Osteocyte (in vitro differentiated cells): ENCODE results near the gene TMEM92. TPM values are rescaled to one million over a fixed set of nuclear protein-coding genes. Genes with fewer than 3 reads are reported as not detected.

Source experiments
- DNase-seq: peaks from one replicate; pipeline ENCODE4 v3.0.0; 2021; ENCODE audit warnings: mixed read lengths; ENCODE audit not compliant: unreplicated experiment; ENCODE audit errors: extremely low spot score
- H3K27ac Mint-ChIP-seq: one replicate; pipeline ENCODE4 v1.8.0; 2021; ENCODE audit warnings: mild to moderate bottlenecking, mixed read lengths; ENCODE audit not compliant: unreplicated experiment
- H3K27me3 Mint-ChIP-seq: one replicate; pipeline ENCODE4 v1.8.0; 2021; ENCODE audit warnings: mixed read lengths; ENCODE audit not compliant: unreplicated experiment
- H3K36me3 Mint-ChIP-seq: one replicate; pipeline ENCODE4 v1.8.0; 2021; ENCODE audit warnings: mixed read lengths; ENCODE audit not compliant: unreplicated experiment
- H3K4me1 Mint-ChIP-seq: one replicate; pipeline ENCODE4 v1.8.0; 2021; ENCODE audit warnings: mixed read lengths; ENCODE audit not compliant: unreplicated experiment
- H3K4me3 Mint-ChIP-seq: one replicate; pipeline ENCODE4 v1.8.0; 2021; ENCODE audit warnings: mild to moderate bottlenecking, moderate library complexity, mixed read lengths; ENCODE audit not compliant: unreplicated experiment
- H3K9me3 Mint-ChIP-seq: one replicate; pipeline ENCODE4 v1.8.0; 2021; ENCODE audit warnings: mixed read lengths; ENCODE audit not compliant: unreplicated experiment
- CTCF ChIP-seq: fragments of 200-600 bp; sonication (generic); IDR thresholded peaks from 2 replicates; pipeline ENCODE4 v1.5.0; 2021; ENCODE audit warnings: antibody characterized with exemption, mild to moderate bottlenecking, moderate library complexity
- total RNA-seq: library from RNA; stranded (reverse); gene quantifications from 2 replicates; pipeline ENCODE4 v1.2.1, GENCODE V29; 2021

Gene TMEM92
- total RNA-seq, 1 donor from 2014 or later, result 4.3 TPM

DNA sequence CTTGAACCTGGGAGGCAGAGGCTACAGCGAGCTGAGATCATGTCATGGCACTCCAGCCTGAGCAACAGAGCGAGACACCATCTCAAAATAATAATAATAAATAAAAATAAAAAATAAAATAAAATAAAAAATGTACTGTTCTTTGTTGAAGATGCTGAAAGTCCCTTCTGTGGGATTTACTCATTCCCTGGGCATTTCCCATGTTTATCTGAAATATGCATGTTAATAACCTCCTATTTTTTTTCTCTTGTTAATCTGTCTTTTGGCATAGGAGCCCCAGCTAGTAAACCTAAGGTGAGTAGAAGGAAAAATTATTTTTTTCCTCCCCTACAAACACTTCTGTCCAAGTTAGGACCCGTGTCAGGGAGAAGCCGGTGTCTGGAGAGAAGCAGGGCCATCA is 34.4 kb downstream of the TMEM92 start:
- peaks cover 14% of the 10 kb centered on the region for H3K4me1 Mint-ChIP-seq
- no peak overlapping the region for H3K27ac Mint-ChIP-seq
- no peaks in the 10 kb centered on the region for H3K9me3 Mint-ChIP-seq
- DNase-seq, result no peak
- peaks cover 21% of the 10 kb centered on the region for H3K27me3 Mint-ChIP-seq
- no peaks in the 10 kb centered on the region for H3K36me3 Mint-ChIP-seq
- no peak for TF ChIP-seq CTCF
- H3K4me3 Mint-ChIP-seq, result no peak overlapping the region

DNA sequence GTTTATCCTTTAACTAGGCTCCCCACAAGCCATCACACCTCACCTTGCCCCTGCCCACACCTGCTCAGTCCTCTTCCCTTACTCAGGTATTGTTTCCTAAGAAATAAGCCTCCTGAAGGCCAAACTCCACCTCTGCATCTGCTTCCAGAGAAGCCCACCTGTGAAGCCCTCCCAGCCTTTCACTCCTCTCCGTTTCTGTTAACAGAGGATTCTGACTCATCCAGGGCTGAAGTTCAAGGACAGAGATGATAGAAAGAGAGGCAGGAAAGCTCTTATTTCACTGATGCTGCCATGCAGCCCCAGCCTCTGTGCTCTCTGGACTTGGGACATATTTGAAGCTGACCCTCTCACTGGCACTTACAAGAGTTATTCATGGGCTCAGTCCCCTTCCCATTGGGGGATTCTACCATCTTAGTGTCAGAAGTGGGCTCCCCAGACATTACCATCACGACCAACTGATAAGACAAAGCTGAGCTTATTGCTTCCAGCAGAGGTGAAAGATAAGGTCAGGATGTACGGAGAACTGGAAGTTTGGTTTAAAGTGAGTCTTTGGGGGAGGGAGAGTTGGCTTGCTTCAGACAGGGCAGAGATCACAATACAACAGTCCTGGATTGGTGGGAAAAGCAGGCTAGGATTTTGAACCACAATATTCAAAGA is 36.3 kb downstream of the TMEM92 start:
- Mint-ChIP-seq H3K27ac (no peak overlapping the region), H3K36me3 (no peaks in the 10 kb centered on the region), H3K9me3 (no peaks in the 10 kb centered on the region), H3K4me1 (peaks cover 5% of the 10 kb centered on the region), H3K4me3 (no peak overlapping the region), H3K27me3 (peaks cover 30% of the 10 kb centered on the region)
- no peak for TF ChIP-seq CTCF
- DNase-seq, result no peak

- Mint-ChIP-seq H3K27me3 (peaks cover 30% of the 10 kb centered on the region), H3K4me1 (peaks cover 5% of the 10 kb centered on the region), H3K9me3 (no peaks in the 10 kb centered on the region), H3K4me3 (no peak overlapping the region), H3K27ac (no peak overlapping the region), H3K36me3 (no peaks in the 10 kb centered on the region)
- no peak for DNase-seq
- no peak for TF ChIP-seq CTCF
Measured at GRCh38 chr17:50311112-50311460, 36.8 kb downstream of the TMEM92 start.

GRCh38 chr17:50311483-50311882 is 37.2 kb downstream of the TMEM92 start:
- DNase-seq, result no peak
- H3K9me3 Mint-ChIP-seq, result no peaks in the 10 kb centered on the region
- TF ChIP-seq CTCF, result no peak
- H3K36me3 Mint-ChIP-seq, result no peaks in the 10 kb centered on the region
- no peak overlapping the region for H3K4me3 Mint-ChIP-seq
- peaks cover 5% of the 10 kb centered on the region for H3K4me1 Mint-ChIP-seq
- H3K27me3 Mint-ChIP-seq, result peaks cover 30% of the 10 kb centered on the region
- H3K27ac Mint-ChIP-seq, result no peak overlapping the region

- H3K27me3 Mint-ChIP-seq, result peaks cover 30% of the 10 kb centered on the region
- DNase-seq, result no peak
- H3K4me3 Mint-ChIP-seq, result no peak overlapping the region
- H3K27ac Mint-ChIP-seq, result no peak overlapping the region
- peaks cover 5% of the 10 kb centered on the region for H3K4me1 Mint-ChIP-seq
- TF ChIP-seq CTCF, result no peak
- H3K9me3 Mint-ChIP-seq, result no peaks in the 10 kb centered on the region
- H3K36me3 Mint-ChIP-seq, result no peaks in the 10 kb centered on the region
Measured at GRCh38 chr17:50312308-50312707, 38.0 kb downstream of the TMEM92 start.
